Posterior cingulate gyrus (tissue), 11 donors: ENCODE measurements around the gene GMNN.
A peak's percentile ranks its signal among the peaks of the same experiment; 100 is the strongest.

ENCODE experiments used
- DNase-seq, 10 donors: peaks; one replicate each; pipeline versions ENCODE4 v3.0.0 to v3.0.0-alpha.2; 2020 to 2021; ENCODE audit warnings: mixed read lengths in 3 of 10
- intact Hi-C: fragments of 100-400 bp; cut with DNase I; formaldehyde crosslinking; loops from one replicate; pipeline ENCODE4 v1.15.1; 2023

Gene GMNN

GRCh38 chr6:24798740-24799540 is 24.2 kb downstream of the GMNN start, which contains the start of gene ARMH2:
Gene ARMH2 (minus strand): TSS chr6:24798917. CDS start chr6:24798857, 60 bp downstream.
- intact Hi-C loops = no loop called here

GRCh38 chr6:24799541-24799915 is 24.8 kb downstream of the GMNN start:
- no peak for DNase-seq
- intact Hi-C loops = no loop called here

More at GRCh38 chr6:24798740-24799540, 24.2 kb downstream of the GMNN start, which contains the start of gene ARMH2:
- no peak for DNase-seq

GRCh38 chr6:24802271-24803059 is 27.7 kb downstream of the GMNN start:
- DNase-seq = no peak
- intact Hi-C loops = no loop called here

DNA sequence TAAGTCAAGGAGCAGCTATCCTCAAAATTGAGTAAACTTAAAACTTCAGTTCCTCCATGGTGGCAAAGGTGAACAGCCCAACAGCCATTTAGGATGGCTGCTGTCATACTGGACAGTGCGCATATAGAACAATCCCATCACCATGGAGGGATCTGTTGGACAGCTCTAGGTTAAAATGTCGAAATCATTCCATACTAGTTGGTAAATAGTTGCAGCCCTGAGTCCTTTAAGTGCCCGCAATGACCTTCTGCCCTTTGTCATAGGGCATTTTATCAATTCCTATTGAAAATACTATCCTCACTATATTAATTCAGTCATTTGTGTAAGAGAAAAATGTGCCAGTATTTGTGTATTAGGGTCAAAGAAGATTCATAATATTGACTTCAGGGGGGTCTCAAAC is 32.8 kb downstream of the GMNN start:
- intact Hi-C loops = no loop called here
- DNase-seq = no peak

GRCh38 chr6:24809728-24810127 is 35.0 kb downstream of the GMNN start:
- DNase-seq = no peak
- intact Hi-C loops = no loop called here

- DNase-seq = no peak
- intact Hi-C loops = no loop called here
Measured at GRCh38 chr6:24818346-24818745, 43.6 kb downstream of the GMNN start.

DNA sequence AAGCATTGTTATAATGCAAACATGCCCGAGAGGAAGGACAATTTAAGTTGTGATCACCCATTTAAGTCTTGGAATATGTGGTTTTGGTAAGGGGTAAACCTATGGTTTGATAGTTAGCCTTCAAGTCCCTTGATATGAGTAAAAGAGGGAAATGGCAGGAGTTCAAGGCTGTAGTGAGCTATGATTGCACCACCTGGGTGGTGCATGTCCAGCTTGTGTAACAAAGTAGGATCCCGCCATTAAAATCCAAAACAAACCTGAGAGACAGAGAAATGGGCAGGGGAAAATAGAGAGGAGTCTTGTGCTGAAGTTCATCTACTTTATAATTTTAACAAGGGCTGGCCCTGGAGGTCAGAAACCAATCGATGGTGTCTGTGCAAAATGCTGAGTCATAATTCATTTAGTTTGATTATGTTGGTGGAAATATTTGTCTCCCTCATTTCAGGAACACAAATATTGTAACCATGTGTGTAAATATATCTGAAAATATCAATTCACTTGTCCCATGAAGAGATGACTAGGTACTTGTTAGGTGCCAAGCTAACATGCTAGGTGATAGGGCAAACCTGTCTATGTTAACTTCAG is 47.2 kb downstream of the GMNN start:
- intact Hi-C loops = no loop called here

DNA sequence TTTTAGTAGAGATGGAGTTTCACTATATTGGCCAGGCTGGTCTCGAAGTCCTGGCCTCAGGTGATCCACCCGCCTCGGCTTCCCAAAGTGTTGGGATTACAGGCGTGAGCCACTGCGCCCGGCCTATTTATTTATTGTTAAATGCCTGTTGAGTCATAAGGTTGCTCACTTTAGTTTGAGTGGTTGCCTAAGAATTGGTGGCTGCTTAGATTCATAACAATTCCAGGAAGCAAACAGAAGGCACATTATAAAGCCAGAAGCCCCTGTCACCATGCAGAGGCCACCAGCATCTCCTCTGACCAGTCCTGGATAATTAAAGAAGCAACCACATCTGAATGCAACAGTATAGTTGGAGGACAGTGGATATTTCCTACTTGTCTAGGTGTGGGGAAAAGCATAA is 48.0 kb downstream of the GMNN start:
- intact Hi-C loops = no loop called here
- DNase-seq = no peak

More for the DNA sequence above, 47.2 kb downstream of the GMNN start:
- DNase-seq = no peak

DNA sequence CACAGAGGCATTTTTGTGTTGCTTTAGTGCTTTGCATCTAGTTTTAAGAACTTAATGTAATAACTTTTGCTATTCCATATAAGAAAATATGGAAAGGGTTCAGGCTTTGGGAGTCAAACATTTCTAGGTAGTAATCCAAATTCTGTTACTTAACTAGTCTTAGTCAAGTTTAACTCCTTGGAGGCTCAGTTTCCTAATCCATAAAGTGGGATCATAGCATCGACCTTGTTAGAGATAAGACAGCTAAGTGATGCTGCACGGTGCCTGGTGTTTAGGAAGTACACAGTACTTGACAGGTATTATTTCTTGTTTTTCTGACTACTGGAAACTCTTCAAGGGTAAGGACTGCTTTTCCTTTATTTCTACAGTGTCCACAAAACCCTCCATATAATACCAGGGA is 48.4 kb downstream of the GMNN start:
- intact Hi-C loops = no loop called here
- DNase-seq = no peak

DNA sequence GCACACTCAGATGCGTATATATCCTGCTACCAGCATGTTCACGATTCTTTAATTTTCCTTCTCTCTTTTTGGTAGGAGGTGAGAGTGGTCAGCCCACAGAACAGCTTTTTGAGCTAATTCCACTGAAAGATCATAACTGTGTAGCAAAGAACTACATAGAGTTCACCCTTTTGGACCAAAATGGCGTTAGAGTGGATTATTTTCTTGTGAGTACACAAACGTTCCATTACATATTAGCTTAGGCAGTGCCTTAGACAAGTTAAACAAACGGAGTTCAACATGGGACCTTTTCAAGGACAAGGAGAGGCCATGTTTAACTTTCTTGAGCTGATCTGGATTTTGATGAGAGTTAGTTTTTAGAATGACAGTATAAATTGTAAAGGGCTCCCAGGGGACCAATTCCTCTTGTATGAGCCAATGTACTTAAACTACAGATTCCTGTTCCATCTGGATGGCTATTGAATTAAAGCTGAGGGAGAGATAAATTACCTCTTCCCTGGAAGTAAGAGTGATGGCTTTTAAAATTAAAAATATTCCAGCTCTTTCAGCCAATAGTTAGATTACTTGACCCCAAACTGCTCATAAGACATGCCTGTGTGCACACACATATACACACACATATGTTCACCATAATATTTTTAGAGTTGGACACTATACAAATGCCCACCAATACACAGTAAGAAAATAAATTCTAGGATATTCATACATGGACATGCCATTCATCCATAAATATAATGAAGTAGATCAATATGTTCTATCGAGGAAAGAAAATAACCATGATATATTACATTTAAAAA is 49.6 kb downstream of the GMNN start:
- intact Hi-C loops = no loop called here
- no peak for DNase-seq

DNA sequence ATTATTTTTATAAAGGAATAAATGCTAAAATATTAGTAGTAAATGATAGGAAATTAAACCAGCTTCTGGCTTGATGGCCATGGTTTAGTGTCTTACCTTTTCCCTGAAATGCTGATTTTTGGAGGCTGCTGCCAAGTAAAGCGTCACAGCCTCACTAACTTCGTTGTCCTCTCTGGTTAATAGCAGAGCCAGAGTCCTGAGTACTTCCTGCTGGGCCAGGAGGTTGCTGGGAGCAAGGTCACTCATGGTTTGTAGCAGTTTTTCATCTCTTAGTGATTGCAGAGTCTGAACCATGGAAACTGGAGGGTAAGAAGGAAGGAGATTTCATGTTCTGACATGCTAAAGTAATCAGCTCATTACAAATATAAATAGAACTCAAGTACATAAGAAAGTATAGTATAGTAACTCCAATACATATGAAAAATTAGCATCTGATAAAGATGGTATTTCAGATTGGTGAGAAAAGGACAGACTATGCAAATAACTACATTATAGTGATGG is 50.4 kb downstream of the GMNN start:
- DNase-seq = no peak
- intact Hi-C loops = no loop called here

DNA sequence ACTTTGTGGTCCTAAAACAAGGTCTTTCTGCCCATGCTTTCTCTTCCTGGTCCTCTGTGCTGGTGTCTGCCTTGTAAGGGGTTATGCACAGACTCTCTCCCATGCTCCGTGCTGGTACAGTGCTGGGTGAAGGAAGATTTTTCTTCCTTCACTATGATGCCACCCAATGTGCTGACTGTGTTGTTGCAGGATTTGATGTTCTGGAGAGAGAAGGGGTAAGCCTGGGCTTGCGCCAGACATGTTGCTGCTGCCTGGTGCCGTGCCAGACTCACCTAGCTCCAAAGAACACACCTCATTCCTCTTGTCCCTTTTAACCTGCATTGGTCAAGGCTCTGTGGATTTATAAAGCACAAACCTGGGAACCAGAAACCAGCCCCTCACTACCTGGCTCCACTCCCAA is 52.4 kb downstream of the GMNN start:
- DNase-seq = no peak
- intact Hi-C loops = no loop called here

DNA sequence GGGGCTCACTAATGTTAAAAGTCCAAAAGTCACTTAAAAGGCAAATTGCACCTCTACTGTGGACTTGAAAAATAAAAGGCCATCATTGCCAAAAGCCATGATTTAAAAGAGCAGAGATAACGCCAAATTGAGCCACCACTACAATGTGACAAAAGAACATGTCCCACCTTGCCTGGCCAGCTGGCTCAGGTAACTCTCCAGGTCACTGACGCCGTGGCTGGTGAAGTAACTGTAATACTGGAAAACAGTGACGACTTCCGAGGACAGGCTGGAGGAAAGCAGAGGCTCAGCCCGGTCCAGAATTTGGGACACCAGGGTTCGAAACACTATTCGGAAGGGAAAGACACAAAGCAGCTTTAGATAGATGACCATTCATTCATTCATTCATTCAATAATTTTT is 53.2 kb downstream of the GMNN start:
- DNase-seq = no peak
- intact Hi-C loops = no loop called here

DNA sequence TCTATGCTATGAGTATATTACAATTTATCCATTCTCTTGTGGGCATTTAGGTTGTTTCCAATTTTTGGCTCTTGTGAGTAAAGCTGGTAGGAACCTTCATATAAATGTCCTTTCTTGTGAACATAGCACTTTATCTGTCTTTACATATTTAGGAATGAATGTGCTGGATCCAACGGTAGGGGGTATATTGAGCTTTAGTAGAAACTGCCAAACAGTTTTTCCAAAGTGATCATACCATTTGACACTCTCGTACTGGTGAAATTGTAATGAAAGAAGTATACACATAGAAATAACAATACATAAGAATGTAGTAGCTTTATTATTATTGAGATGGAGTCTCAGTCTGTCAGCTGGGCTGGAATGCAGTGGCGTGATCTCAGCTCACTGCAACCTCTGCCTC is 54.9 kb downstream of the GMNN start:
- DNase-seq = no peak
- intact Hi-C loops = no loop called here

DNA sequence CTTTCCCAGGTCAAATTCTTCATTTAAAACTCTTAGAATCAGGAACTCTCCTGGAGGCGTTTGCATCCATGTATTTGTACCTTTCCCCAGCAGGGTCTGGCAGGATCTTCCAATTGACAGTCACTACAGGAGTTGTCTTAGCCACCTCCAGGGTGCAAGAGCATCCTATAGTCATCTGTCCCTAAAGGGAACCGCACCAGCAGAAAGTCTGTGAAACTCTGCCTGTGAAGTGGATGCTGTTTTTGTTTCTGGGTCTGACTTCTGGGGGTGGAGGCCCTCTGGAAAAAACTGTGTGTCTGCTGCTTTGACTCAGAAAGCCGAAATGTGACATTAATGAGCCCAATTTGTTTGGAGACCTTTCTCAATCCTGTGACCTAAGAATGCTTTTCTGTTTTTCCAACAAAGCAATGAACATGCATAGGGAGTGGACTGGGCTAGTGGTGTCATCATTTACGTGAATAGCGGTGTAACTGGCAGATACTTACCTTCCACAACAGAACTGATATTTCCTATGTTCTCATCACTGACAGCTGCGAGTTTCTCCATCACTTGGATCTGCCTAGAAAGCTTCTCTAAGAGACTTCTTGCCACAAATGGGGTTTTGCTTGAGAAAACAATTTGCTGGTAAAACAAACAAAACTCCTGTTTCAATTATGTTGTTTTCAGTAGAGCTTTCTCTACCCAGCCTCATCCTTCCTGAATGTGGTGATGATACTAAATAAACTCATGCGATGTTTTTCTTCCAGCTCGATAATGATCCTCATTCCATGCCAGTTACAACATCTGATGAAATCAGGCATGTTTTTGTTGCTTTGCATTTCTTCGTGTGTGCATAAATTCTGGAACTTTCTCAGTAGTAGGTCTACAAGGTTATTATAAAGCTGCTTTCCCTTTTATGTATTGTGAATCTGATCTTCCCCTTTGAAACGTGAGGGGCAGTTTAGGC is 57.3 kb downstream of the GMNN start:
- DNase-seq = no peak
- intact Hi-C loops = no loop called here

- intact Hi-C loops = no loop called here
- no peak for DNase-seq
Measured at GRCh38 chr6:24832794-24833193, 58.1 kb downstream of the GMNN start.

DNA sequence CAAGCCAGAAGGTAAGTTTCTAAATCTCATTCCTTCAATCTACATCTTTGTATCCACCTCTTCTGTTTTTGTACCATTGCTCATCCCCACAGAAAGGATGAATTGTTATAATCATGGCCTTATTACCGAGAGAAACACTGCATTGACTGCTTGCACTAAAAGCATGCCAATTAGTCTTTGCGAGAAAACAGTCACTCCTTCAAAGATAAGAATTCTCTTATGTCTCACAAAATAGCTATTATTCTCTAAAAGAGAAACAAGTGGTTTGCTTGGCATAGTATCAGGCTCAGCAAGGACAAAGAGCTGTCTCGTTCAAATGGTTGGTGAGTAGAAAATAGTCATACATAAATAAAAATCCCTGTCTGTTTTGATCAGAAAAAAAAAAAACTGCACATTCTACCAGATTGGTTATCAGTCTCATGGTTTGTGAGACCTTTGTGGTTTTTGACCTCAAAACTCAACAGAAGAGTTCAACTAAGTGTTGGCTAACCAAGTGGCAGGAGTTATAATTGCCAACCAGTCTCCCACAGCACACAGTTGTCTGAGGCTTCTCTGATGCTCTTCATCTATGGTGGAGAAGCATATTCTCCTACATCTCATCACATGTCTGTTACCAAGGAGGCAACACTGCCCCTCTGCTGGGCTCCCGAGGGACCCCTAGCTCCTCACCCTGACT is 59.1 kb downstream of the GMNN start:
- peak in 1 of 10 donors; percentile 36 for DNase-seq
- intact Hi-C loops = no loop called here
